Chondrocyte (in vitro differentiated cells): ENCODE measurements around the gene OR56A5. TPM values are rescaled to one million over a fixed set of nuclear protein-coding genes. Genes with fewer than 3 reads are reported as not detected.

ENCODE experiments used
- DNase-seq: peaks from one replicate; pipeline ENCODE4 v3.0.0; 2021; ENCODE audit warnings: mixed read lengths, low spot score
- H3K27ac Mint-ChIP-seq: one replicate; pipeline ENCODE4 v1.8.0; 2021; ENCODE audit warnings: mild to moderate bottlenecking, moderate library complexity, mixed read lengths; ENCODE audit not compliant: unreplicated experiment
- H3K27me3 Mint-ChIP-seq: 2 replicates; pipeline ENCODE4 v1.8.0; 2021; ENCODE audit warnings: low read depth, mixed read lengths
- H3K36me3 Mint-ChIP-seq: 2 replicates; pipeline ENCODE4 v1.8.0; 2021; ENCODE audit warnings: low read depth, mixed read lengths
- H3K4me1 Mint-ChIP-seq: 2 replicates; pipeline ENCODE4 v1.8.0; 2021; ENCODE audit warnings: low read depth, mild to moderate bottlenecking, mixed read lengths
- H3K4me3 Mint-ChIP-seq: one replicate; pipeline ENCODE4 v1.8.0; 2021; ENCODE audit warnings: mild to moderate bottlenecking, moderate library complexity, mixed read lengths; ENCODE audit not compliant: unreplicated experiment
- H3K9me3 Mint-ChIP-seq: 2 replicates; pipeline ENCODE4 v1.8.0; 2021; ENCODE audit warnings: low read depth, mixed read lengths
- total RNA-seq: library from RNA; stranded (reverse); gene quantifications from 3 replicates; pipeline ENCODE4 v1.2.1, GENCODE V29; 2021
- TF ChIP-seq, protein P1 (sequence below): fragments of 200-600 bp; sonication (generic); IDR thresholded peaks from 2 replicates; pipeline ENCODE4 v1.5.0; 2021; ENCODE audit warnings: antibody characterized with exemption, mild to moderate bottlenecking, moderate library complexity

Gene OR56A5
- total RNA-seq, 1 donor from 2014 or later, result not detected

DNA sequence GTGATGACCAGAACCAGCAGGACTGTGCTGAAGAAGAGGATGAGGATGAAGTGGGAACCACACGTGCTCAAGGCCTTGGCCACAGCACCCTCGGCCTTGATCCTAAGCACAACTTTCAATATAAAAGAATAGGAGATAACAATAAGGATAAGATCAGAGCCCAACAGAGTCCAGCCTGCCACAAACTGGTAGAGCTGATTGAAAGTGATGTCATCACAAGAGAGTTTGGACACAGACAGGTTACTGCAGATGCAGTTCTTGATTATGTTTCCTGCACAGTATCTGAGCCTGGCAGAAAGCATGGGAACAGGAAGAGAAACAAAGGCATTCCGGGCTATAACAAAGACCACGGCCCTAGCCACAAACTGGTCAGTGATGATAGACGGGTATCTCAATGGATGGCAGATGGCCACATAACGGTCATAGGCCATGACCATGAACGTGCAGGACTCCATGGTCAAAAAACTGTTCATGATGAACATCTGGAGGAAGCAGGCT lies 34.0 kb upstream of the OR56A5 start:
- TF ChIP-seq, protein P1, sequence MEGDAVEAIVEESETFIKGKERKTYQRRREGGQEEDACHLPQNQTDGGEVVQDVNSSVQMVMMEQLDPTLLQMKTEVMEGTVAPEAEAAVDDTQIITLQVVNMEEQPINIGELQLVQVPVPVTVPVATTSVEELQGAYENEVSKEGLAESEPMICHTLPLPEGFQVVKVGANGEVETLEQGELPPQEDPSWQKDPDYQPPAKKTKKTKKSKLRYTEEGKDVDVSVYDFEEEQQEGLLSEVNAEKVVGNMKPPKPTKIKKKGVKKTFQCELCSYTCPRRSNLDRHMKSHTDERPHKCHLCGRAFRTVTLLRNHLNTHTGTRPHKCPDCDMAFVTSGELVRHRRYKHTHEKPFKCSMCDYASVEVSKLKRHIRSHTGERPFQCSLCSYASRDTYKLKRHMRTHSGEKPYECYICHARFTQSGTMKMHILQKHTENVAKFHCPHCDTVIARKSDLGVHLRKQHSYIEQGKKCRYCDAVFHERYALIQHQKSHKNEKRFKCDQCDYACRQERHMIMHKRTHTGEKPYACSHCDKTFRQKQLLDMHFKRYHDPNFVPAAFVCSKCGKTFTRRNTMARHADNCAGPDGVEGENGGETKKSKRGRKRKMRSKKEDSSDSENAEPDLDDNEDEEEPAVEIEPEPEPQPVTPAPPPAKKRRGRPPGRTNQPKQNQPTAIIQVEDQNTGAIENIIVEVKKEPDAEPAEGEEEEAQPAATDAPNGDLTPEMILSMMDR, result no peak
- Mint-ChIP-seq H3K27me3 (peaks cover 28% of the 10 kb centered on the region), H3K4me3 (no peak overlapping the region), H3K36me3 (no peaks in the 10 kb centered on the region), H3K27ac (no peak overlapping the region), H3K4me1 (no peaks in the 10 kb centered on the region), H3K9me3 (no peaks in the 10 kb centered on the region)
- DNase-seq, result no peak

- H3K36me3 Mint-ChIP-seq, result no peaks in the 10 kb centered on the region
- H3K4me3 Mint-ChIP-seq, result no peak overlapping the region
- no peaks in the 10 kb centered on the region for H3K9me3 Mint-ChIP-seq
- no peaks in the 10 kb centered on the region for H3K4me1 Mint-ChIP-seq
- no peak overlapping the region for H3K27ac Mint-ChIP-seq
- peak; percentile 86 for DNase-seq
- TF ChIP-seq, protein P1, result no peak
- H3K27me3 Mint-ChIP-seq, result peaks cover 5% of the 10 kb centered on the region
Observed at GRCh38 chr11:5994791-5995190, 26.5 kb upstream of the OR56A5 start.

GRCh38 chr11:5992604-5993251 lies 24.4 kb upstream of the OR56A5 start:
- TF ChIP-seq, protein P1, result peak; percentile 73
- Mint-ChIP-seq H3K4me3 (no peak overlapping the region), H3K27ac (no peak overlapping the region), H3K36me3 (no peaks in the 10 kb centered on the region), H3K27me3 (peaks cover 2% of the 10 kb centered on the region), H3K9me3 (no peaks in the 10 kb centered on the region), H3K4me1 (no peaks in the 10 kb centered on the region)
- no peak for DNase-seq

DNA sequence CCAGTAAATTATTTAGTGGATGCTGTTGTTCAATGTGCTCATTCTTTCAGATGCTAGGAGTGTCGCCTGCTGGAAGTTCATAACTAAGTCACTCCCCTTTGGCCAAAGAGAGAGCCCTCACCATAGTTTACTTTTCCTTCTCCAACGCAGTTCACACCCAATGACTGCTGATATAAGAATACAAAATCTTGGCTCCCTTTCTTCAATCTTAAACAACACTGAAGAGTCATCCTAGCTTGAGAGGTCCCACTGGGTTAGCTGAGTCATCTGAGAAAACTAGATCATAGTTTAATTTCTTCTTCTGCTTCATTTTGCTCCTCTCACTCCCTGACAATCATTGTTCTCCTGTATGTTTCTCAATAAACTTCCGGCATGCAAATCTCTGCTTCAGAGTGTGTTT lies 23.9 kb upstream of the OR56A5 start:
- TF ChIP-seq, protein P1, result no peak
- no peaks in the 10 kb centered on the region for H3K9me3 Mint-ChIP-seq

GRCh38 chr11:5989203-5989602 lies 20.9 kb upstream of the OR56A5 start:
- H3K9me3 Mint-ChIP-seq, result no peaks in the 10 kb centered on the region
- no peak overlapping the region for H3K4me3 Mint-ChIP-seq
- peaks cover 5% of the 10 kb centered on the region for H3K27me3 Mint-ChIP-seq
- no peaks in the 10 kb centered on the region for H3K36me3 Mint-ChIP-seq
- TF ChIP-seq, protein P1, result no peak
- DNase-seq, result no peak
- H3K4me1 Mint-ChIP-seq, result no peaks in the 10 kb centered on the region
- no peak overlapping the region for H3K27ac Mint-ChIP-seq

More for the DNA sequence above, 23.9 kb upstream of the OR56A5 start:
- Mint-ChIP-seq H3K4me1 (no peaks in the 10 kb centered on the region), H3K27ac (no peak overlapping the region), H3K36me3 (no peaks in the 10 kb centered on the region), H3K27me3 (peaks cover 5% of the 10 kb centered on the region), H3K4me3 (no peak overlapping the region)
- DNase-seq, result no peak
